GM12872 (cell line): ENCODE measurements around the gene LYPLAL1.

ENCODE experiments used
- TF ChIP-seq, protein P1 (sequence below): IDR thresholded peaks from 3 replicates; pipeline ENCODE4 v1.5.1; 2011; ENCODE audit warnings: low read depth, mild to moderate bottlenecking, low read length, moderate library complexity; ENCODE audit not compliant: insufficient read depth

LYPLAL1 gene

GRCh38 chr1:219210067-219210466 lies 36.4 kb downstream of the LYPLAL1 start:
- TF ChIP-seq, protein P1, sequence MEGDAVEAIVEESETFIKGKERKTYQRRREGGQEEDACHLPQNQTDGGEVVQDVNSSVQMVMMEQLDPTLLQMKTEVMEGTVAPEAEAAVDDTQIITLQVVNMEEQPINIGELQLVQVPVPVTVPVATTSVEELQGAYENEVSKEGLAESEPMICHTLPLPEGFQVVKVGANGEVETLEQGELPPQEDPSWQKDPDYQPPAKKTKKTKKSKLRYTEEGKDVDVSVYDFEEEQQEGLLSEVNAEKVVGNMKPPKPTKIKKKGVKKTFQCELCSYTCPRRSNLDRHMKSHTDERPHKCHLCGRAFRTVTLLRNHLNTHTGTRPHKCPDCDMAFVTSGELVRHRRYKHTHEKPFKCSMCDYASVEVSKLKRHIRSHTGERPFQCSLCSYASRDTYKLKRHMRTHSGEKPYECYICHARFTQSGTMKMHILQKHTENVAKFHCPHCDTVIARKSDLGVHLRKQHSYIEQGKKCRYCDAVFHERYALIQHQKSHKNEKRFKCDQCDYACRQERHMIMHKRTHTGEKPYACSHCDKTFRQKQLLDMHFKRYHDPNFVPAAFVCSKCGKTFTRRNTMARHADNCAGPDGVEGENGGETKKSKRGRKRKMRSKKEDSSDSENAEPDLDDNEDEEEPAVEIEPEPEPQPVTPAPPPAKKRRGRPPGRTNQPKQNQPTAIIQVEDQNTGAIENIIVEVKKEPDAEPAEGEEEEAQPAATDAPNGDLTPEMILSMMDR: no peak

GRCh38 chr1:219215477-219215876 lies 41.8 kb downstream of the LYPLAL1 start:
- TF ChIP-seq, protein P1: no peak

GRCh38 chr1:219220945-219221344 lies 47.3 kb downstream of the LYPLAL1 start:
- TF ChIP-seq, protein P1: peak; percentile 46; the same call in 1 of the 3 replicates

- TF ChIP-seq, protein P1: no peak
Observed at GRCh38 chr1:219223496-219223895, 49.8 kb downstream of the LYPLAL1 start.

DNA sequence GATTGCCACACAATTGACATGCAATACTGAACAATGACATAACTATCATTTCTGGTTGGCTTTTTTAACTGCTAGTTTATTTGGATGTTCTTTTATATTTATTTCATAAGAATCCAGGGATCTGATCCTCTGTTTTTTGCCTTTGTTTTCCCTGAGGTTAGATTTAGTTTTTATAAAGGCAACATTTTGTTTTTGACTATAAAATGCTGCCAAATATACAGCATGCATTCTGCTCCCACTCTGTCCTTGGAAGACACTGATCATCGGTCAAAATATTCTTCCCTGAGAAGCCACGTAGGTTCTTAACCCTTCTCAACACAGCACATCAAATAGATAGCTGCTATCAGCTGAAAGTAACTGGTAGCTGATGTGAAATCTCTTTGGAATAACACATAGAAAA lies 52.5 kb downstream of the LYPLAL1 start:
- TF ChIP-seq, protein P1: no peak

DNA sequence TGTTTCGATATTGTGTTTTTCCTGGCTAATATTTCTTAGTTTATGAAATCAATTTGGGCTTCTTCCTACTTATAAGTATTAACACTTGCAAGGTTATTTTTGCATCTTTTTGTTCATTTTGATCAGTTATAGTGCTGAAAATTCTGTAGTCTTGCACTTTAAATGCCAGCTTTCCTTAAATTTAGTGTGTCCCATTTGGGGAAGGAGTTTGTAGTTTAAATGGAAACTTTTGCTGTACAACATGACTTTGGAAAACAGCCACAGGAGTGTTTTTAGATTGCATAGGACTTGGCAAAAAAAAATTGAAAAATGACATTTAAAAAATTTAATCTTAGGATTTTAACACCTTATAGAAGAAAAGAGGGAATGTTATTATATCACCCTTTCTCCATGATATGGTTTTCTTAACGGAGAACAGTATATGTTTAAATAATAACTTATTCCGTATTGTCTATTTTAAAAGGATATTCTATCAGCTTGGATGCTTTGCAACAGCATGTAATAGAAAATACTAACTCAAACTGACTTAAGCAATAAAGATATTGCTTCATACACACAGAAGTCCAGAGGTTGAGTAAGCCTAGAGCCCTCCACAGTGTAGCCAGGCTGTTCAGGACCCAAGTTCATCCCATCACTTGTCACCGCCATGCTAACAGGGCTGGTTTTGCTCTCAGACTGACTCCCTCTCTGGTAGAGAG lies 53.8 kb downstream of the LYPLAL1 start:
- TF ChIP-seq, protein P1: no peak

- TF ChIP-seq, protein P1: no peak
Observed at GRCh38 chr1:219228058-219228419, 54.4 kb downstream of the LYPLAL1 start.
